ENCODE results near the gene FGF7. TPM values are rescaled to one million over a fixed set of nuclear protein-coding genes. Genes with fewer than 3 reads are reported as not detected.
A peak's percentile ranks its signal among the peaks of the same experiment; 100 is the strongest.
"Not testable (repeated sequence)": the region's sequence is repeated elsewhere in the genome, so short reads cannot be mapped to it uniquely, and the experiment has no call there.

The FGF7 gene
- total and polyA plus RNA-seq, 9 donors = 20.2 to 71.8 (median 45.3) TPM

DNA sequence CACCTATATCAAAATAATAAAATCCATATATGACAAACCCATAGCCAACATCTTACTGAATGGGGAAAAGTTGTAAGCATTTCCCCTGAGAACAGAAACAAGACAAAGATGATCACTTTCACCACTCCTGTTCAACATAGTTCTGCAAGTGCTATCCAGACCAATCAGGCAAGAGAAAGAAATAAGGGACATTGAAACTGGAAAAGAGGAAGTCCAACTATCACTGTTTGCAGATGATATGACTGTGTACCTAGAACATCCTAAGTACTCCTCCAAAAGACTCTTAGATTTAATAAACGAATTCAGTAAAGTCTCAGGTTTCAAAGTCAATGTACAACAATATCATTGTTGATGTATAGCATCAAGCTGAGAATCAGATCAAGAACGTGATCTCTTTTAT lies 35.6 kb upstream of the FGF7 start:
- no peak for DNase-seq
- no peak overlapping the region for H3K27ac ChIP-seq
- H3K36me3 ChIP-seq = no peaks in the 10 kb centered on the region
- intact Hi-C loops (cut with DNase I) = no loop called here
- H3K4me3 ChIP-seq = no peak overlapping the region
- H3K4me1 ChIP-seq (ENCODE audit: insufficient read depth) = no peaks in the 10 kb centered on the region
- 85 to 92% (median 86%) methylated on average over 2 of the region's 2 CpGs for WGBS, 3 donors
- no peak for TF ChIP-seq EP300 (IDR thresholded peaks at IDR 0.05)
- TF ChIP-seq, protein P1, sequence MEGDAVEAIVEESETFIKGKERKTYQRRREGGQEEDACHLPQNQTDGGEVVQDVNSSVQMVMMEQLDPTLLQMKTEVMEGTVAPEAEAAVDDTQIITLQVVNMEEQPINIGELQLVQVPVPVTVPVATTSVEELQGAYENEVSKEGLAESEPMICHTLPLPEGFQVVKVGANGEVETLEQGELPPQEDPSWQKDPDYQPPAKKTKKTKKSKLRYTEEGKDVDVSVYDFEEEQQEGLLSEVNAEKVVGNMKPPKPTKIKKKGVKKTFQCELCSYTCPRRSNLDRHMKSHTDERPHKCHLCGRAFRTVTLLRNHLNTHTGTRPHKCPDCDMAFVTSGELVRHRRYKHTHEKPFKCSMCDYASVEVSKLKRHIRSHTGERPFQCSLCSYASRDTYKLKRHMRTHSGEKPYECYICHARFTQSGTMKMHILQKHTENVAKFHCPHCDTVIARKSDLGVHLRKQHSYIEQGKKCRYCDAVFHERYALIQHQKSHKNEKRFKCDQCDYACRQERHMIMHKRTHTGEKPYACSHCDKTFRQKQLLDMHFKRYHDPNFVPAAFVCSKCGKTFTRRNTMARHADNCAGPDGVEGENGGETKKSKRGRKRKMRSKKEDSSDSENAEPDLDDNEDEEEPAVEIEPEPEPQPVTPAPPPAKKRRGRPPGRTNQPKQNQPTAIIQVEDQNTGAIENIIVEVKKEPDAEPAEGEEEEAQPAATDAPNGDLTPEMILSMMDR (IDR thresholded peaks at IDR 0.05) = no peak
- no peak for TF ChIP-seq POLR2A (IDR thresholded peaks at IDR 0.05)
- H3K9me3 ChIP-seq = no peaks in the 10 kb centered on the region
- H3K27me3 ChIP-seq = no peaks in the 10 kb centered on the region

DNA sequence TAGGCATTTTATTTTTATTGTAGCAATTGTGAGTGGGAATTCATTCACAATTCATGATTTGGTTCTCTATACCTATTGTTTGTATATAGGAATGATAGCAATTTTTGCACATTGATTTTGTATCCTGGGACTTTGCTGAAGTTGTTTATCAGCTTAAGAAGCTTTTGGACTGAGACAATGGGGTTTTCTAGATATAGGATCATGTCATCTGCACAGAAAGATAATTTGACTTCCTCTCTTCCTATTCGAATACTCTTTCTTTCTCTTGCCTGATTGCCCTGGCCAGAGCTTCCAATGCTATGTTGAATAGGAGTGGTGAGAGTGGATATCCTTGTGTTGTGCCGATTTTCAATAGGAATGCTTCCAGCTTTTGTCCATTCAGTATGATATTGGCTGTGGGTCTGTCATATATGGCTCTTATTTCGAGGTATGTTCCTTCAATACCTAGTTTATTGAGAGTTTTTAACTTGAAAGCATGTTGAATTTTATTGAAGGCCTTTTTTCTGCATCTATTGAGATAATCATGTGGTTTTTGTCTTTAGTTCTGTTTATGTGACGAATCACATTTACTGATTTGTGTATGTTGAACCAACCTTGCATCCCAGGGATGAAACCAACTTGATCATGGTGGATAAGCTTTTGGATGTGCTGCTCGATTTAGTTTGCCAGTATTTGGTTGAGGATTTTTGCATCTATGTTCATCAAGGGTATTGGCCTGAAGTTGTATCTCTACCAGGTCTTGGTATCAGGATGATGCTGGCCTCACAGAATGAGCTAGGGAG lies 20.3 kb upstream of the FGF7 start:
- H3K4me3 ChIP-seq; H3K27ac ChIP-seq; DNase-seq; H3K27me3 ChIP-seq; H3K9me3 ChIP-seq; intact Hi-C loops (cut with DNase I); H3K4me1 ChIP-seq (ENCODE audit: insufficient read depth); H3K36me3 ChIP-seq: not testable (repeated sequence)
- WGBS, 3 donors = 87 to 90% (median 88%) methylated on average over 5 of the region's 5 CpGs

DNA sequence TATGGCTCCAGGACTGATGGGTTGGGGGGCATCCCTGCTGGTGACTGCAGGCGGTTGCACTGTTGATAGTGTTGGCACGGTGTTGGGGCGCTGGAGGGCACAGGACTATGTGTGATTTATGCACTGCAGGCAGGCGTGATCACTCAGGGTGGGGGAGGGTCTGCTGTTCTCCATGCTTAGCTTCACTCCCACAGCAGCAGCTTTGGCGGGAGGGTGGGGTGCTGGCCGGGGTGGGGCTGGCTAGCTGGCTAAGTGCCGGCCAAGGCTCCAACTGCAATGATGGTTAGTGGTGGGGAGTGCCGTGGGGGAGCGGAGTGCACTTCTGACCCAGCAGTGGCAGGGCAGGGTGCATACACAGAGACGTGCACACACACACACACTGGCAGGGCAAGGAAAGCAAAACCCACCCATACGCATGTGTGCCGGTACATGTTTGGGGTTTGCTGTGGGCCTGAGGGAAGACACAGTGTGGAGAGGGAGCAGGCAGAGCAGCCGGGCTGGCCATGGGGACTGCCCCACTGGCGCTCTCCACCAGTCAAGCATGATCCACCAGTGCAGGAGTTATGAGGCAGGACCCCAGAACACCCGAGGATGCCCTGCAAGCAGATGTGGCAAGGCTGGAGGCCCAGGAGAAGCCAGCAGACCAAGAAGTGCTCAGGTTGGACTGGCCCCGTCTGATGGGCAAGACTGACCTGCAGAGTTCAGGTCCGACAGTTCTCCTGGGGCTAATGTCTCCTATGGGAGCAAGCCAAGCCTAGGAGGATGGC lies 16.5 kb upstream of the FGF7 start:
- H3K9me3 ChIP-seq = no peaks in the 10 kb centered on the region
- peak in 1 of 5 donors; percentile 21 for DNase-seq
- TF ChIP-seq EP300 (IDR thresholded peaks at IDR 0.05) (no peak), POLR2A (IDR thresholded peaks at IDR 0.05) (no peak)
- TF ChIP-seq, protein P1 (IDR thresholded peaks at IDR 0.05) = no peak
- intact Hi-C loops (cut with DNase I) = no loop called here
- WGBS, 3 donors = 76 to 83% (median 77%) methylated on average over 17 of the region's 17 CpGs
- no peak overlapping the region for H3K27ac ChIP-seq
- no peaks in the 10 kb centered on the region for H3K36me3 ChIP-seq
- no peaks in the 10 kb centered on the region for H3K27me3 ChIP-seq
- H3K4me1 ChIP-seq (ENCODE audit: insufficient read depth) = no peaks in the 10 kb centered on the region
- no peak overlapping the region for H3K4me3 ChIP-seq

DNA sequence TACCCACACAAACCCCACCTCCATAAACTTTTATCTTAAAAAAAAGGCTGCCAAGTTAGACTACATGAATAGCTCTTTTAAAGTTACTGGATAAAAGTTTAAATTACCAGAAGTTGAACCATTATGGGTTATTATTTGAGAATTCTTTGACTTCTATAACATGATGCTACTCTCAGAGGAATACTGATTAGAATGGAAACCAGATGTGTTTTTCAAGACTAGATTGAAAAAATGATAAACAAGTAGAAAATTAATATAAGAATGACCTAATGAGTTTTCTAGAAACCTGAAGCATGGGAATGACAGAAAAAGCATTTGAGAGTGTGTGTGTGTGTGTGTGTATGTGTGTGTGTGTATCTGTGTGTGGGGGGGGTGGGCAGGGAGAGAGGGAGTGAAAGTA lies 12.4 kb upstream of the FGF7 start:
- H3K27me3 ChIP-seq = no peaks in the 10 kb centered on the region
- H3K4me3 ChIP-seq = no peak overlapping the region
- H3K4me1 ChIP-seq (ENCODE audit: insufficient read depth) = no peaks in the 10 kb centered on the region
- no peaks in the 10 kb centered on the region for H3K36me3 ChIP-seq
- TF ChIP-seq, protein P1 (IDR thresholded peaks at IDR 0.05) = no peak
- TF ChIP-seq EP300 (IDR thresholded peaks at IDR 0.05) (no peak), POLR2A (IDR thresholded peaks at IDR 0.05) (no peak)
- intact Hi-C loops (cut with DNase I) = loop anchor here in 1 of 4 donors (10.0 kb wide), 1 partner anchor 176 kb away; no protein-coding TSS in a partner anchor
- H3K27ac ChIP-seq = no peak overlapping the region
- no peaks in the 10 kb centered on the region for H3K9me3 ChIP-seq
- no peak for DNase-seq

DNA sequence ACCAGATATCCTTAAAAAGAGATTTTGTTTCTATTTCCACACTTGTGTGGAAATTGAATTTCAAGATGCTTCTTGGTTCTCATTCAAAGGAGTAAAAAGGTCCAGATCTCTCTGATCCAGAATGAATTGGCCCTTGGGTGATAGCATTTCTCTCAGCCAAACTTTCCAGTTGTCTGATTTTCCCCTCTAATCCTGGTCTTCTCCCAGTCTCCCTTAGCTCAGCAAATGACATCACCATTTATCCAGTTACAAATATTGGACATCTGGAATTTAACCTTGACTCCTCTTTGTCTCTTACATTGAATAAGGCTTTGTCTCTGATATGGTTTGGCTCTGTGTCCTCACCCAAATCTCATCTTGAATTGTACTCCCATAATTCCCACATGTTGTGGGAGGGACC lies 10.2 kb upstream of the FGF7 start:
- no peaks in the 10 kb centered on the region for H3K36me3 ChIP-seq
- H3K27ac ChIP-seq = no peak overlapping the region
- H3K27me3 ChIP-seq = no peaks in the 10 kb centered on the region
- no peaks in the 10 kb centered on the region for H3K9me3 ChIP-seq
- intact Hi-C loops (cut with DNase I) = loop anchor here in 1 of 4 donors (10.0 kb wide), 1 partner anchor 178 kb away; no protein-coding TSS in a partner anchor
- TF ChIP-seq, protein P1 (IDR thresholded peaks at IDR 0.05) = no peak
- TF ChIP-seq POLR2A (IDR thresholded peaks at IDR 0.05) = no peak
- TF ChIP-seq EP300 (IDR thresholded peaks at IDR 0.05) = no peak
- DNase-seq = no peak
- H3K4me1 ChIP-seq (ENCODE audit: insufficient read depth) = no peaks in the 10 kb centered on the region
- no peak overlapping the region for H3K4me3 ChIP-seq
